Transverse colon (tissue), 4 donors: ENCODE measurements around the gene EHBP1. TPM values are rescaled to one million over a fixed set of nuclear protein-coding genes. Genes with fewer than 3 reads are reported as not detected.

Source experiments
- DNase-seq: peaks from one replicate; pipeline ENCODE4 v3.0.0-alpha.2; 2019
- H3K27ac ChIP-seq, 4 donors: fragments of 200-600 bp; sonication (generic); 2 replicates each; pipeline ENCODE4 v1.5.1; 2016 to 2018; ENCODE audit warnings: inconsistent platforms in 4 of 4
- H3K27me3 ChIP-seq: fragments of 200-600 bp; sonication (generic); 2 replicates; pipeline ENCODE4 v1.5.1; 2017; ENCODE audit warnings: inconsistent platforms
- H3K36me3 ChIP-seq, 4 donors: fragments of 200-600 bp; sonication (generic); 2 replicates each; pipeline ENCODE4 v1.5.1; 2017 to 2019; ENCODE audit warnings: inconsistent platforms in 4 of 4
- H3K4me1 ChIP-seq, 4 donors: fragments of 200-600 bp; sonication (generic); 2 replicates each; pipeline ENCODE4 v1.5.1; 2017 to 2020; ENCODE audit warnings: inconsistent platforms in 4 of 4
- H3K4me3 ChIP-seq, 4 donors: fragments of 200-600 bp; sonication (generic); 1 replicate in 1 of 4; 2 replicates in 3 of 4; pipeline versions ENCODE4 v1.5.1 to v1.6.1; 2017 to 2019; ENCODE audit warnings: inconsistent platforms in 4 of 4
- H3K9me3 ChIP-seq, 2 donors: fragments of 200-600 bp; sonication (generic); 2 replicates each; pipeline ENCODE4 v1.5.1; 2017 to 2019; ENCODE audit warnings: inconsistent platforms in 2 of 2
- EP300 ChIP-seq: sonication (generic); formaldehyde crosslinking; IDR thresholded peaks from one replicate; pipeline ENCODE4 v1.6.1; 2017; ENCODE audit warnings: antibody characterized with exemption, low read depth
- POLR2A ChIP-seq: fragments of 450-650 bp; IDR thresholded peaks from one replicate; pipeline ENCODE4 v1.6.1; 2016; ENCODE audit warnings: antibody characterized with exemption, mild to moderate bottlenecking, moderate library complexity
- POLR2AphosphoS5 ChIP-seq, 3 donors: sonication (generic); formaldehyde crosslinking; IDR thresholded peaks; one replicate each; pipeline ENCODE4 v1.6.1; 2016; ENCODE audit warnings: antibody characterized with exemption in 3 of 3
- WGBS, 2 donors: methylation state at CpG; one replicate each; pipeline ENCODE4 v1.1.5; 2018; ENCODE audit warnings: low coverage in 1 of 2; 5-methylcytosine and 5-hydroxymethylcytosine counted together
- in situ Hi-C, 4 donors: fragments of 200-750 bp; cut with MboI; loops; one replicate each; pipeline versions ENCODE4 v1.15.0 to v1.15.1; 2017; ENCODE audit warnings: low sequenced_read_pairs in 3 of 4, low pct_ligation_motif_present in 1 of 4, low pct_unique_long_range_greater_than_20kb in 1 of 4
- intact Hi-C: fragments of 100-400 bp; cut with DNase I; formaldehyde crosslinking; loops from one replicate; pipeline ENCODE4 v1.15.1; 2023; ENCODE audit warnings: low total_unique reads
- total RNA-seq, 4 donors: library from RNA; depleted of rRNA; stranded (reverse); fragments of >200 nt; gene quantifications; one replicate each; pipeline ENCODE4 v1.1.0, GENCODE V29; 2016
- TF ChIP-seq, protein P1 (sequence below), 5 experiments: fragments of 200-600 bp in 3 of 5; fragments of 450-650 bp in 2 of 5; sonication (generic) in 3 of 5; IDR thresholded peaks; 1 replicate in 2 of 5; 2 replicates in 3 of 5; pipeline ENCODE4 v1.5.1; 2016 to 2017; ENCODE audit warnings: antibody characterized with exemption in 5 of 5, inconsistent platforms in 3 of 5, mild to moderate bottlenecking in 2 of 5, moderate library complexity in 1 of 5

The EHBP1 gene
- total RNA-seq, 4 donors from 2014 or later, result 41.1 to 69.4 (median 47.0) TPM

DNA sequence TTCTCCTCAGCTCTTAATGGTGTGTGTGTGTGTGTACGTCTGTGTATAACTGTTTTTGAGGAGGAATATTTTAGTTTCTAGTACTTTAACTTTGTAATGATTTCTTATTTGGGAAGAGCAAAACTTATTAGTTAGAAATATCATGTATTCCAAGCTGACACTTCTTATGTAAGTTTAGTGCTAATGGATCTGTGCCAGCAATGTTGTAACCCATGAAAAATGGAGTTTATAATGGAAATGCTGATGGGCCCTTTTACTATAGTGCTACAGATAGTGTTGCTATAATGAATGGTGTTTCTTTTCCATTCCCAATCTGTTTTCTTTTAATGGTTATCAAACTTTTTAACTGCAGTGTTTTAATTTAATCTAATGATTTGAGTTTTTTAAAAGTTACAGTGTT is 295.3 kb downstream of the EHBP1 start:
- no peak for DNase-seq
- 63 to 80% methylated on average over 1 of the region's 1 CpG for WGBS, 2 donors
- H3K27me3 ChIP-seq, result no peaks in the 10 kb centered on the region
- no peak overlapping the region for H3K4me3 ChIP-seq
- intact Hi-C loops (no loop called here), in situ Hi-C loops (no loop called here)
- H3K36me3 ChIP-seq, result peaks cover 0 to 9% (median 0%) of the 10 kb centered on the region in 4 donors
- TF ChIP-seq POLR2A (no peak), EP300 (no peak), POLR2AphosphoS5 (IDR thresholded peaks at IDR 0.05) (no peak)
- TF ChIP-seq, protein P1, sequence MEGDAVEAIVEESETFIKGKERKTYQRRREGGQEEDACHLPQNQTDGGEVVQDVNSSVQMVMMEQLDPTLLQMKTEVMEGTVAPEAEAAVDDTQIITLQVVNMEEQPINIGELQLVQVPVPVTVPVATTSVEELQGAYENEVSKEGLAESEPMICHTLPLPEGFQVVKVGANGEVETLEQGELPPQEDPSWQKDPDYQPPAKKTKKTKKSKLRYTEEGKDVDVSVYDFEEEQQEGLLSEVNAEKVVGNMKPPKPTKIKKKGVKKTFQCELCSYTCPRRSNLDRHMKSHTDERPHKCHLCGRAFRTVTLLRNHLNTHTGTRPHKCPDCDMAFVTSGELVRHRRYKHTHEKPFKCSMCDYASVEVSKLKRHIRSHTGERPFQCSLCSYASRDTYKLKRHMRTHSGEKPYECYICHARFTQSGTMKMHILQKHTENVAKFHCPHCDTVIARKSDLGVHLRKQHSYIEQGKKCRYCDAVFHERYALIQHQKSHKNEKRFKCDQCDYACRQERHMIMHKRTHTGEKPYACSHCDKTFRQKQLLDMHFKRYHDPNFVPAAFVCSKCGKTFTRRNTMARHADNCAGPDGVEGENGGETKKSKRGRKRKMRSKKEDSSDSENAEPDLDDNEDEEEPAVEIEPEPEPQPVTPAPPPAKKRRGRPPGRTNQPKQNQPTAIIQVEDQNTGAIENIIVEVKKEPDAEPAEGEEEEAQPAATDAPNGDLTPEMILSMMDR (IDR thresholded peaks at IDR 0.05), result no peak
- no peaks in the 10 kb centered on the region for H3K9me3 ChIP-seq
- peak overlapping the region in 1 of 4 donors; percentile 8 for H3K27ac ChIP-seq
- no peaks in the 10 kb centered on the region for H3K4me1 ChIP-seq

DNA sequence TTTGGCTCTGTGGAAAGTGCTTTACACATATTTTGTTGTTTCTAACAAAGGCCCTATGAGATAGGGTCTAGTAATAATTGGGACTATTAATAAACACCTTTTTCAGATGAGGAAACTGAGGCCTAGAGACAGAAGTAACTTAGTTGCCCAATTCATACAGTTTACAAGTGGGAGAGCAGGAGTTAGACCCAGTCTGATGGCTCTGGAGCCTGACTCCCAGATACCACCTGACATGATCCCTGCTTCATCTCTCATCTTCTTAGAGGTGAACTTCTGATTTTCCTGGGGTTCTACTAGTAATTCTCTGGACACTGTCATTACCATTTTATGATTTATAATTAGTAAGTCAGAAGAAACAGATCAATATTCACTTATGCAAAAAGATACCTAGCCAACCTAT is 296.1 kb downstream of the EHBP1 start:
- H3K27ac ChIP-seq, result no peak overlapping the region

DNA sequence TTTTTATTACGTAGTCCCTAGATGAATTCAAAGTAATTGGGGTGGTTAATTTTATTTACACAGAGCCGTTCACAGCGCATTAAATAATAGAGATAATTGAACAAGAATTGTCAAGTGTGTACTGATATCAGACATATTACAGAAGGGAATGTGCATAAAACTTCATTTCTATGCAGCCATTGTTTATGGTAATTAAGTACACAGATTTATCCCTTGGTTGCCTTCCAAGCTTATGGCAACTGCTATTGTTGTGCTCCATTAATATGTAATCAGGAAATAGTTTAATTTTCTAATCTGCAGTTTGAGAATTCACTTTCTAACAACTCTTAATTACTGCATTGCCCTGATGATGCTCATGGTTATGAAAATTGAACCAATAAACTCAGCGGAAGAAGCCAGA is 297.8 kb downstream of the EHBP1 start:
- no peak overlapping the region for H3K27ac ChIP-seq
- no peaks in the 10 kb centered on the region for H3K4me1 ChIP-seq
- no peak overlapping the region for H3K4me3 ChIP-seq
- no peak for TF ChIP-seq POLR2AphosphoS5 (IDR thresholded peaks at IDR 0.05)
- no peak for TF ChIP-seq EP300
- TF ChIP-seq, protein P1 (IDR thresholded peaks at IDR 0.05), result no peak
- TF ChIP-seq POLR2A, result no peak
- DNase-seq, result no peak
- no peaks in the 10 kb centered on the region for H3K36me3 ChIP-seq
- intact Hi-C loops (no loop called here), in situ Hi-C loops (no loop called here)
- 83 to 88% methylated on average over 4 of the region's 4 CpGs for WGBS, 2 donors
- no peaks in the 10 kb centered on the region for H3K27me3 ChIP-seq
- no peaks in the 10 kb centered on the region for H3K9me3 ChIP-seq

More for the DNA sequence above, 296.1 kb downstream of the EHBP1 start:
- H3K4me3 ChIP-seq, result no peak overlapping the region
- intact Hi-C loops, result no loop called here
- in situ Hi-C loops, result no loop called here
- H3K27me3 ChIP-seq, result no peaks in the 10 kb centered on the region
- DNase-seq, result no peak
- H3K9me3 ChIP-seq, result no peaks in the 10 kb centered on the region
- peaks cover 0 to 4% (median 0%) of the 10 kb centered on the region in 4 donors for H3K36me3 ChIP-seq
- H3K4me1 ChIP-seq, result no peaks in the 10 kb centered on the region
- TF ChIP-seq, protein P1 (IDR thresholded peaks at IDR 0.05), result no peak
- TF ChIP-seq EP300, result no peak
- TF ChIP-seq POLR2AphosphoS5 (IDR thresholded peaks at IDR 0.05), result no peak
- TF ChIP-seq POLR2A, result no peak

DNA sequence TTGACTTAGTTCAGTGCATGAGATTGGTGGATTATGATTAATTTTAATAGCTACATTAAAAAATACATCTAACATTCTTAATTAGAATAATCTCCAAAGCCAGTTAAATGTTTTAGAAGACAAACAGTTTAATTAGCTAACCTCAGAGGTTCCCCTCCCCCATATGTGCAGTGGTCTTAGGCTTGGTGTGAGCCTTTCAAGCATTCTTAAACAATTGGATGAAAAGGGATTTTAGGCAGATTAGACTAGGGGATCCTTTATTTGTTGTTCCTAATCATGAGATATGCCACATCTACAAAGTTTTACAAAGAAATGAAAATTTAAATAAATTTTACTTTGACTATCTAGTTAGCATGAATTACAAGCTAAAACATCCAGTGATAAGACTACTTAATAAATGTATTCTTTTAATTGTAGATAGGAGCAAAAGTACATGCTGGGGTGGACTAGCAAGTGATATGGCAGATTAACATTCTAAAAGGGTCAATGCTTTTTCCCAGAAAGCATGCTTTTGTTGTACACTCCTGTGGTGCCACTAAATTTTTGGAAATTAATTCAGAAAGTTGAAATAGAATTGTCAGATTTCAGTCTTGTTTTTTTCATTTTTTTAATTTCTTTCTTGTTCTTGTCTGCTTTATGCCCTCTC is 302.4 kb downstream of the EHBP1 start:
- no peak overlapping the region for H3K27ac ChIP-seq
- no peak overlapping the region for H3K4me3 ChIP-seq
- no peak for TF ChIP-seq POLR2AphosphoS5 (IDR thresholded peaks at IDR 0.05)
- no peak for TF ChIP-seq EP300
- TF ChIP-seq POLR2A, result no peak
- TF ChIP-seq, protein P1 (IDR thresholded peaks at IDR 0.05), result no peak
- no peaks in the 10 kb centered on the region for H3K4me1 ChIP-seq
- no peaks in the 10 kb centered on the region for H3K9me3 ChIP-seq
- no peak for DNase-seq
- in situ Hi-C loops, result no loop called here
- no peaks in the 10 kb centered on the region for H3K27me3 ChIP-seq
- H3K36me3 ChIP-seq, result no peaks in the 10 kb centered on the region
- intact Hi-C loops, result no loop called here
